GM19372 (cell line): ENCODE results near the gene TXN.

Experiments
- ATAC-seq: cut with Tn5 transposase; IDR thresholded peaks from one replicate; pipeline ENCODE4 v1.9.1; 2021; ENCODE audit warnings: mild to moderate bottlenecking, low read depth, moderate library complexity; ENCODE audit not compliant: unreplicated experiment

Gene TXN

GRCh38 chr9:110256380-110257096 is at the start of gene TXN:
TSS of gene TXN (minus strand) at chr9:110256507. CDS start at chr9:110256435, 72 bp downstream.
- peak; percentile 62 for ATAC-seq

- no peak for ATAC-seq
Measured at GRCh38 chr9:110303133-110303532, 46.8 kb upstream of the TXN start.

GRCh38 chr9:110298043-110298605 is 41.8 kb upstream of the TXN start:
- no peak for ATAC-seq

GRCh38 chr9:110293248-110293647 is 36.9 kb upstream of the TXN start:
- no peak for ATAC-seq

- ATAC-seq = no peak
Measured at GRCh38 chr9:110291921-110292557, 35.7 kb upstream of the TXN start.

- no peak for ATAC-seq
Measured at GRCh38 chr9:110290001-110290400, 33.7 kb upstream of the TXN start.

GRCh38 chr9:110288503-110288902 is 32.2 kb upstream of the TXN start:
- ATAC-seq = no peak

GRCh38 chr9:110287289-110287680 is 31.0 kb upstream of the TXN start:
- no peak for ATAC-seq

- no peak for ATAC-seq
Measured at GRCh38 chr9:110284211-110284844, 28.0 kb upstream of the TXN start.

GRCh38 chr9:110283751-110284150 is 27.4 kb upstream of the TXN start:
- no peak for ATAC-seq

- ATAC-seq = no peak
Measured at GRCh38 chr9:110282739-110283081, 26.4 kb upstream of the TXN start.

- ATAC-seq = no peak
Measured at GRCh38 chr9:110282018-110282738, 25.9 kb upstream of the TXN start.

- no peak for ATAC-seq
Measured at GRCh38 chr9:110278080-110278707, 21.9 kb upstream of the TXN start.

- ATAC-seq = no peak
Measured at GRCh38 chr9:110276781-110277180, 20.5 kb upstream of the TXN start.

GRCh38 chr9:110270211-110270995 is 14.1 kb upstream of the TXN start:
- ATAC-seq = no peak

- no peak for ATAC-seq
Measured at GRCh38 chr9:110266795-110267194, 10.5 kb upstream of the TXN start.

- no peak for ATAC-seq
Measured at GRCh38 chr9:110261632-110262031, 5.3 kb upstream of the TXN start.

- no peak for ATAC-seq
Measured at GRCh38 chr9:110260911-110261310, 4.6 kb upstream of the TXN start.

- ATAC-seq = no peak
Measured at GRCh38 chr9:110259566-110259965, 3.3 kb upstream of the TXN start.

GRCh38 chr9:110258690-110259091 is 2.4 kb upstream of the TXN start:
- no peak for ATAC-seq
